HG03039 (cell line): ENCODE results near the gene APBA3.

ENCODE experiments used
- ATAC-seq: cut with Tn5 transposase; IDR thresholded peaks from one replicate; pipeline ENCODE4 v1.9.1; 2021; ENCODE audit warnings: mild to moderate bottlenecking, moderate library complexity; ENCODE audit not compliant: unreplicated experiment

The APBA3 gene

GRCh38 chr19:3761382-3762129 lies at the start of gene APBA3:
Gene APBA3 (minus strand): TSS chr19:3761692. CDS start chr19:3760264, 1,428 bp downstream.
- peak; percentile 48 for ATAC-seq

GRCh38 chr19:3810708-3811355 lies 49.3 kb upstream of the APBA3 start:
- ATAC-seq = no peak

GRCh38 chr19:3809881-3810707 lies 48.6 kb upstream of the APBA3 start:
- no peak for ATAC-seq

GRCh38 chr19:3808420-3809143 lies 47.1 kb upstream of the APBA3 start:
- ATAC-seq = no peak

- no peak for ATAC-seq
These were observed 46.3 kb upstream of the APBA3 start for GRCh38 chr19:3807574-3808354.

GRCh38 chr19:3807131-3807480 lies 45.6 kb upstream of the APBA3 start:
- ATAC-seq = no peak

- no peak for ATAC-seq
These were observed 44.4 kb upstream of the APBA3 start for GRCh38 chr19:3805859-3806258.

GRCh38 chr19:3804429-3804828 lies 42.9 kb upstream of the APBA3 start:
- no peak for ATAC-seq

- no peak for ATAC-seq
These were observed 42.5 kb upstream of the APBA3 start for GRCh38 chr19:3803986-3804385.

GRCh38 chr19:3803114-3803888 lies 41.8 kb upstream of the APBA3 start:
- no peak for ATAC-seq

- no peak for ATAC-seq
These were observed 40.1 kb upstream of the APBA3 start for GRCh38 chr19:3801412-3802096.

- no peak for ATAC-seq
These were observed 39.5 kb upstream of the APBA3 start for GRCh38 chr19:3800996-3801395.

- ATAC-seq = no peak
These were observed 36.6 kb upstream of the APBA3 start for GRCh38 chr19:3798137-3798536.

- no peak for ATAC-seq
These were observed 34.9 kb upstream of the APBA3 start for GRCh38 chr19:3796358-3796757.

GRCh38 chr19:3793799-3794198 lies 32.3 kb upstream of the APBA3 start:
- no peak for ATAC-seq

GRCh38 chr19:3792114-3792513 lies 30.6 kb upstream of the APBA3 start:
- no peak for ATAC-seq

- ATAC-seq = no peak
These were observed 29.4 kb upstream of the APBA3 start for GRCh38 chr19:3790941-3791340.

- ATAC-seq = no peak
These were observed 28.8 kb upstream of the APBA3 start for GRCh38 chr19:3790209-3790734.
